ENCODE measurements around the gene TIPARP.
A peak's percentile ranks its signal among the peaks of the same experiment; 100 is the strongest.

Gene TIPARP

GRCh38 chr3:156676768-156677479 is 2.5 kb downstream of the TIPARP start:
- peak; percentile 51 for DNase-seq (ENCODE audit: low spot score)

GRCh38 chr3:156677536-156677935 is 3.1 kb downstream of the TIPARP start:
- DNase-seq (ENCODE audit: low spot score): no peak

GRCh38 chr3:156678197-156678596 is 3.8 kb downstream of the TIPARP start:
- no peak for DNase-seq (ENCODE audit: low spot score)

GRCh38 chr3:156680243-156680914 is 6.0 kb downstream of the TIPARP start:
- DNase-seq (ENCODE audit: low spot score): no peak

GRCh38 chr3:156681002-156681401 is 6.6 kb downstream of the TIPARP start:
- no peak for DNase-seq (ENCODE audit: low spot score)

- no peak for DNase-seq (ENCODE audit: low spot score)
These were observed 8.1 kb downstream of the TIPARP start for GRCh38 chr3:156682501-156682900.

GRCh38 chr3:156682963-156683362 is 8.6 kb downstream of the TIPARP start:
- DNase-seq (ENCODE audit: low spot score): no peak

GRCh38 chr3:156685198-156685597 is 10.8 kb downstream of the TIPARP start:
- DNase-seq (ENCODE audit: low spot score): no peak

- DNase-seq (ENCODE audit: low spot score): no peak
These were observed 11.4 kb downstream of the TIPARP start for GRCh38 chr3:156685752-156686151.

- no peak for DNase-seq (ENCODE audit: low spot score)
These were observed 12.6 kb downstream of the TIPARP start for GRCh38 chr3:156687023-156687422.

GRCh38 chr3:156688632-156689452 is 14.5 kb downstream of the TIPARP start:
- DNase-seq (ENCODE audit: low spot score): no peak

GRCh38 chr3:156689608-156690007 is 15.2 kb downstream of the TIPARP start:
- DNase-seq (ENCODE audit: low spot score): no peak

GRCh38 chr3:156691920-156692319 is 17.5 kb downstream of the TIPARP start:
- no peak for DNase-seq (ENCODE audit: low spot score)

GRCh38 chr3:156693166-156693565 is 18.8 kb downstream of the TIPARP start:
- DNase-seq (ENCODE audit: low spot score): no peak

GRCh38 chr3:156694536-156694935 is 20.1 kb downstream of the TIPARP start:
- no peak for DNase-seq (ENCODE audit: low spot score)

- DNase-seq (ENCODE audit: low spot score): no peak
These were observed 28.0 kb downstream of the TIPARP start for GRCh38 chr3:156702367-156702766.

- DNase-seq (ENCODE audit: low spot score): no peak
These were observed 30.1 kb downstream of the TIPARP start for GRCh38 chr3:156704370-156705036.

GRCh38 chr3:156705761-156706616 is 31.6 kb downstream of the TIPARP start:
- DNase-seq (ENCODE audit: low spot score): no peak

GRCh38 chr3:156707588-156707987 is 33.2 kb downstream of the TIPARP start:
- no peak for DNase-seq (ENCODE audit: low spot score)

GRCh38 chr3:156710429-156710828 is 36.0 kb downstream of the TIPARP start:
- DNase-seq (ENCODE audit: low spot score): no peak

GRCh38 chr3:156711113-156711512 is 36.7 kb downstream of the TIPARP start:
- DNase-seq (ENCODE audit: low spot score): no peak
